ENCODE data around the gene ZMYND10. TPM values are rescaled to one million over a fixed set of nuclear protein-coding genes. Genes with fewer than 3 reads are reported as not detected.
A peak's percentile ranks its signal among the peaks of the same experiment; 100 is the strongest.
"Not testable (repeated sequence)": the region's sequence is repeated elsewhere in the genome, so short reads cannot be mapped to it uniquely, and the experiment has no call there.

The ZMYND10 gene
- total RNA-seq, 4 donors from 2014 or later = 0.42 to 1.8 (median 0.74) TPM; not detected in 1

DNA sequence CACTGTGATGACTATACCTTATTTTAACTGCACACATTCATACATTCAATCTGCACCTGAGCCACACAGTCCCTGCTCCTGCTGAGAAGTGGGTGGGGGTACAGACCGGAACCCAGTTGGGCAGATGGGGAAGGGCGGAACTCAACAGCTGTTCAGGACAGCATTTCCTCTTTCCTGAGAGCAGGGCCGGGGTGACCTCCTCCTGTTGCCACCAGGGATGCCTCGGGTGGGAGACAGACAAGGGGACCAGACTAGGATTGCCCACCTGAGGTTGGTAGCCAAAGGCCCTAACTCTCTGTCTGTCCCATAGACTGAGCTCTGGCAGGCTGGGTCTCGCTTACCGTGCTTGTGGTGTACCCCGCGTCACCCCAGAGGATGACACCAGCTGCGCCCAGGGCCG, 26.9 kb downstream of the ZMYND10 start:
- no peak for DNase-seq (ENCODE audit: low spot score in 2 of 2)
- intact Hi-C loops (cut with DNase I; ENCODE audit: low total_unique reads) = no loop called here
- WGBS, 2 donors = 71 to 75% methylated on average over 10 of the region's 10 CpGs
- TF ChIP-seq, protein P1, sequence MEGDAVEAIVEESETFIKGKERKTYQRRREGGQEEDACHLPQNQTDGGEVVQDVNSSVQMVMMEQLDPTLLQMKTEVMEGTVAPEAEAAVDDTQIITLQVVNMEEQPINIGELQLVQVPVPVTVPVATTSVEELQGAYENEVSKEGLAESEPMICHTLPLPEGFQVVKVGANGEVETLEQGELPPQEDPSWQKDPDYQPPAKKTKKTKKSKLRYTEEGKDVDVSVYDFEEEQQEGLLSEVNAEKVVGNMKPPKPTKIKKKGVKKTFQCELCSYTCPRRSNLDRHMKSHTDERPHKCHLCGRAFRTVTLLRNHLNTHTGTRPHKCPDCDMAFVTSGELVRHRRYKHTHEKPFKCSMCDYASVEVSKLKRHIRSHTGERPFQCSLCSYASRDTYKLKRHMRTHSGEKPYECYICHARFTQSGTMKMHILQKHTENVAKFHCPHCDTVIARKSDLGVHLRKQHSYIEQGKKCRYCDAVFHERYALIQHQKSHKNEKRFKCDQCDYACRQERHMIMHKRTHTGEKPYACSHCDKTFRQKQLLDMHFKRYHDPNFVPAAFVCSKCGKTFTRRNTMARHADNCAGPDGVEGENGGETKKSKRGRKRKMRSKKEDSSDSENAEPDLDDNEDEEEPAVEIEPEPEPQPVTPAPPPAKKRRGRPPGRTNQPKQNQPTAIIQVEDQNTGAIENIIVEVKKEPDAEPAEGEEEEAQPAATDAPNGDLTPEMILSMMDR (IDR thresholded peaks at IDR 0.05) = no peak
- TF ChIP-seq POLR2A (IDR thresholded peaks at IDR 0.05) = no peak
- no peak overlapping the region for H3K4me3 ChIP-seq (ENCODE audit: low read depth, poor library complexity, severe bottlenecking)

DNA sequence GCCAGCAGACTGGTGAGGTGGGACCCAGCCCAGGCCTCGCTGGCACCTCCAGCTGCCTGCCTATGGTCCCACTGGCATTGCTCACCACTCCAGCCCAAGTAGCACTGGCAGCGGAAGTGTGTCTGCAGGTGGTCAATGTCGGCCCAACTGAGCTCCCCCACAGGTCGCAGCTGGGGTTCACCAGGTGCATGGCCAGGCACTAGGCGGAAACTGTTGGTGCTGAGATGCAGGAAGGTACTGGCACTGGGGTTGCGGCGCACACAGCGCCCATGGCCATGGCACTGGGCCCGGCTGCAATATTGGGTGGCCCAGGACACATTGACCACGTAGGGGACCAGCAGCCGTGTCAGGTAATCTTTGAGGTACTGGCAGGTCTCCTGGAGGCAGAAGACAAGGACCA, 27.4 kb downstream of the ZMYND10 start:
- WGBS, 2 donors = 76 to 82% methylated on average over 7 to 9 of the region's 11 CpGs
- no peak for DNase-seq (ENCODE audit: low spot score in 2 of 2)
- H3K4me3 ChIP-seq (ENCODE audit: low read depth, poor library complexity, severe bottlenecking) = no peak overlapping the region
- intact Hi-C loops (cut with DNase I; ENCODE audit: low total_unique reads) = no loop called here
- TF ChIP-seq POLR2A (IDR thresholded peaks at IDR 0.05) = no peak
- TF ChIP-seq, protein P1 (IDR thresholded peaks at IDR 0.05) = no peak

DNA sequence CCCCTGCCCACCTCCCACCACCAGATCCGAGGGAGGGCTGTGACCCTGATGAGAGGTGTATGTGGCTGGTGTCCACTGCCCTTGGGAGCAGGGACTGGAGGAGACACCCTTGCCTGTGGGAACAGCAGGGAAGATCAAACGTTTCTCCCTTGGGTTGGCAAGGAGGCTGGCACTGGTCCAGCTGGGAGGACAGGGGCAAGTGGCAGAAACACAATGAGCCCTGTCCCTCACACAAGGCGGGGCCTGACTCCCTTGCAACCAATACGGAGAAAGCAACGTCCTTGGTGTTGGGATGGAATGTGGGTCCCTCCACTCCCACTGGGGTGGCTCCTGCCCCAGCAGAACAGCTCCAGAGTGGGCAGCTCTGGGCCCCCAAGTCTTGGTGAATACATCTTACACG, 28.2 kb downstream of the ZMYND10 start:
- DNase-seq (ENCODE audit: low spot score in 2 of 2) = no peak
- intact Hi-C loops (cut with DNase I; ENCODE audit: low total_unique reads) = no loop called here
- 39% methylated on average over 6 of the region's 6 CpGs for WGBS, 2 donors
- H3K4me3 ChIP-seq (ENCODE audit: low read depth, poor library complexity, severe bottlenecking) = no peak overlapping the region
- no peak for TF ChIP-seq POLR2A (IDR thresholded peaks at IDR 0.05)
- TF ChIP-seq, protein P1 (IDR thresholded peaks at IDR 0.05) = no peak

DNA sequence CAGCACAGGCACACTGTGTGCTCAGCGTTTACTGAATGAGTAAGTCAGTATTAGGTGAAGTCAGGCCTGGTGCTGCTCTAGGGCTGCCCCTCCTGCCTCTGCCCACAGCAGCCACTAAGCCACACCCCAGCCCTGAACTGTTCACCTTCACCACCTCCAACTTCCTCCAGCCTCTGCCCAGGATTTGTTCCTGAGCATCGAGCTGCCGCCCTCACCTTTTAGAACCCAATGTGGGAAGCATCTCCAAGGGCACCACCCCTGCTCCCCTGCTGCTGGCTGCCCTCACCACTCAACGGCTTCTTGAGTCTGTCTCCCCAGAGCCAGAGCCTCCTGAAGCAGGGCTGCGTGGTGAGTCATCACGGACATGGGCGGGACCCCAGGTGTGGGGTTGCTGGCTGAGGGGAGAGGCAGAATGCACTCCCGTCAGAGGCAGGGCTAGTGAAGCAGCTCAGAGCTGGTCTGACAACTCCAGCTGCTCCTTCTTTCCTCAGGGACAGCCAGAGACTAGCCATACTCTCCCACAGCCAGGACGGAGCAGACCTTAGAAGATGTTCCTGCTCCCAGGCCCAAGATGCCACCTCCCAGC, 28.8 kb downstream of the ZMYND10 start:
- H3K4me3 ChIP-seq (ENCODE audit: low read depth, poor library complexity, severe bottlenecking) = no peak overlapping the region
- intact Hi-C loops (cut with DNase I; ENCODE audit: low total_unique reads) = no loop called here

DNA sequence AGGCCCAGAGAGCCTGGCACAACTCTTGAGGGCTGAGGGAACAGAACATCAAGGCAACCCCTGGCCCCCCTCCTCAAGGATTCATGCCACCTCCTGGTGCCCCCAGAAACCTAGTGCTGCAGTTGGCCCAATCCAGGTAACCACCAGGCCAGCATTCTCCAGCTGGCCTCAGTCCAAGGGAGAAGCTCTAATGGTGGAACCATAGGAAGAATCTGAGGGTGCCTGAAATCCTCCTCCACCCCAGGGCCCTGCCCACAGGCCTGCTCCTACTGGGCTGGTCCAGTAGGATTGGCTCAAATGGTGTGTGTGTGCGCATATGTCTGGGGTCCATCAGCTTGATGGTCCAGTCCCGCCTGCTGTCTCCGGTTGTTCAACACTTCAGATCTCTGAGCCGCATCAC, 30.7 kb downstream of the ZMYND10 start:
- intact Hi-C loops (cut with DNase I; ENCODE audit: low total_unique reads) = no loop called here
- no peak overlapping the region for H3K4me3 ChIP-seq (ENCODE audit: low read depth, poor library complexity, severe bottlenecking)
- 93 to 95% methylated on average over 4 of the region's 4 CpGs for WGBS, 2 donors
- DNase-seq (ENCODE audit: low spot score in 2 of 2) = no peak
- TF ChIP-seq, protein P1 (IDR thresholded peaks at IDR 0.05) = no peak
- no peak for TF ChIP-seq POLR2A (IDR thresholded peaks at IDR 0.05)

More for the DNA sequence above, 28.8 kb downstream of the ZMYND10 start:
- WGBS, 2 donors = 34 to 42% methylated on average over 9 of the region's 9 CpGs
- peak; percentile 84 to 93 for DNase-seq (ENCODE audit: low spot score in 2 of 2)
- TF ChIP-seq, protein P1 (IDR thresholded peaks at IDR 0.05) = no peak
- no peak for TF ChIP-seq POLR2A (IDR thresholded peaks at IDR 0.05)

DNA sequence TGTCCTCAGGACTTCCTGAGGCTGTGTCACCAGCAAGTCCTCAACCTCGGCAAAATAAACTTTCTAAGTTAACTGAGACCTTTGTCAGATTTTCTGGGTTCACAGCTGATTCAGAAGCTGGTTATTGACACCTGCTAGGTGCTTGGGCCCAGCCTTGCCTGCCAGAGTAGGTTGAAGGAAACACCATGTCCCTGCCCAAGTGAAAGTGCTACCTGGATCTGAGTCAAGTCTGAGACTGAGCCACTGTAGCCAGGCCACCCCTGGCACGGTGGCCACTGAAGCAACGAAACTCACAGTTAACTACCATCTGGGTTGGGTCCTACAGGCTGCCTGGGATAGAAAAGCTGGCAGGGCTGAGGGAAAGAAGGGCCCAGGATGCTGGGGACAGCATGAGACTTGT, 31.2 kb downstream of the ZMYND10 start:
- no peak for DNase-seq (ENCODE audit: low spot score in 2 of 2)
- H3K4me3 ChIP-seq (ENCODE audit: low read depth, poor library complexity, severe bottlenecking) = no peak overlapping the region
- WGBS, 2 donors = 58% methylated on average over 3 of the region's 3 CpGs
- intact Hi-C loops (cut with DNase I; ENCODE audit: low total_unique reads) = no loop called here
- TF ChIP-seq, protein P1 (IDR thresholded peaks at IDR 0.05) = no peak
- no peak for TF ChIP-seq POLR2A (IDR thresholded peaks at IDR 0.05)

DNA sequence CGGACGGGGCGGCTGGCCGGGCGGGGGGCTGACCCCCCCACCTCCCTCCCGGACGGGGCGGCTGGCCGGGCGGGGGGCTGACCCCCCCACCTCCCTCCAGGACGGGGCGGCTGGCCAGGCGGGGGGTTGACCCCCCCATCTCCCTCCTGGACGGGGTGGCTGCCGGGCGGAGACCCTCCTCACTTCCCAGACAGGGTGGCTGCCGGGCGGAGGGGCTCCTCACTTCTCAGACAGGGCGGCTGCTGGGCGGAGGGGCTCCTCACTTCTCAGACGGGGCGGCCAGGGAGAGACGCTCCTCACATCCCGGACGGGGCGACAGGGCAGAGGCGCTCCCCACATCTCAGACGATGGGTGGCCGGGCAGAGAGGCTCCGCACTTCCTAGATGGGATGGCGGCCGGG, 33.5 kb downstream of the ZMYND10 start:
- 66 to 82% methylated on average over 7 to 13 of the region's 32 CpGs for WGBS, 2 donors
- intact Hi-C loops (cut with DNase I; ENCODE audit: low total_unique reads); DNase-seq (ENCODE audit: low spot score in 2 of 2): not testable (repeated sequence)
- H3K4me3 ChIP-seq (ENCODE audit: low read depth, poor library complexity, severe bottlenecking) = peak overlapping the region; percentile 3
